Mucosa of stomach (tissue), 1 donor: ENCODE results near the gene NRN1.
"Not testable (repeated sequence)": the region's sequence is repeated elsewhere in the genome, so short reads cannot be mapped to it uniquely, and the experiment has no call there.

ENCODE experiments used
- H3K27me3 ChIP-seq: one replicate; pipeline ENCODE4 v1.7.0; 2013; ENCODE audit warnings: mild to moderate bottlenecking, low read length; ENCODE audit not compliant: control insufficient read depth, insufficient read depth
- H3K36me3 ChIP-seq: one replicate; pipeline ENCODE4 v1.7.0; 2013; ENCODE audit warnings: low read length; ENCODE audit not compliant: control insufficient read depth, insufficient read depth
- H3K4me1 ChIP-seq: one replicate; pipeline ENCODE4 v1.7.0; 2013; ENCODE audit warnings: mild to moderate bottlenecking, low read length; ENCODE audit not compliant: control insufficient read depth, insufficient read depth
- H3K4me3 ChIP-seq: one replicate; pipeline ENCODE4 v1.7.0; 2013; ENCODE audit warnings: low read length
- H3K9ac ChIP-seq: one replicate; pipeline ENCODE4 v1.7.0; 2013; ENCODE audit warnings: mild to moderate bottlenecking, low read length, moderate library complexity
- H3K9me3 ChIP-seq: one replicate; pipeline ENCODE4 v1.7.0; 2013; ENCODE audit warnings: mild to moderate bottlenecking, low read length, moderate library complexity; ENCODE audit not compliant: control insufficient read depth
- donor health status: Pancreatic carcinoma.

Gene NRN1

GRCh38 chr6:5990786-5991185 is 15.9 kb downstream of the NRN1 start:
- H3K4me1 ChIP-seq, result peaks cover 3% of the 10 kb centered on the region
- H3K36me3 ChIP-seq, result no peaks in the 10 kb centered on the region
- H3K9me3 ChIP-seq, result no peaks in the 10 kb centered on the region
- peaks cover 38% of the 10 kb centered on the region for H3K27me3 ChIP-seq
- no peak overlapping the region for H3K4me3 ChIP-seq
- H3K9ac ChIP-seq, result no peak overlapping the region

- no peak overlapping the region for H3K4me3 ChIP-seq
- H3K4me1 ChIP-seq, result no peaks in the 10 kb centered on the region
- H3K9ac ChIP-seq, result no peak overlapping the region
- no peaks in the 10 kb centered on the region for H3K36me3 ChIP-seq
- H3K27me3 ChIP-seq, result peaks cover 23% of the 10 kb centered on the region
- no peaks in the 10 kb centered on the region for H3K9me3 ChIP-seq
These were observed 17.5 kb downstream of the NRN1 start for GRCh38 chr6:5989141-5989723.

GRCh38 chr6:5986861-5987260 is 19.9 kb downstream of the NRN1 start:
- H3K9me3 ChIP-seq, result no peaks in the 10 kb centered on the region
- H3K27me3 ChIP-seq, result no peaks in the 10 kb centered on the region
- no peak overlapping the region for H3K9ac ChIP-seq
- no peak overlapping the region for H3K4me3 ChIP-seq
- H3K4me1 ChIP-seq, result no peaks in the 10 kb centered on the region
- H3K36me3 ChIP-seq, result no peaks in the 10 kb centered on the region

GRCh38 chr6:5984150-5985089 is 22.3 kb downstream of the NRN1 start:
- no peak overlapping the region for H3K9ac ChIP-seq
- no peaks in the 10 kb centered on the region for H3K36me3 ChIP-seq
- H3K4me3 ChIP-seq, result no peak overlapping the region
- no peaks in the 10 kb centered on the region for H3K4me1 ChIP-seq
- no peaks in the 10 kb centered on the region for H3K27me3 ChIP-seq
- H3K9me3 ChIP-seq, result no peaks in the 10 kb centered on the region

GRCh38 chr6:5981126-5982026 is 25.3 kb downstream of the NRN1 start:
- Histone ChIP-seq H3K9me3 (no peaks in the 10 kb centered on the region), H3K36me3 (no peaks in the 10 kb centered on the region), H3K4me1 (no peaks in the 10 kb centered on the region), H3K9ac (no peak overlapping the region), H3K27me3 (no peaks in the 10 kb centered on the region), H3K4me3 (no peak overlapping the region)

- Histone ChIP-seq H3K27me3 (no peaks in the 10 kb centered on the region), H3K4me3 (no peak overlapping the region), H3K4me1 (no peaks in the 10 kb centered on the region), H3K9me3 (no peaks in the 10 kb centered on the region), H3K36me3 (no peaks in the 10 kb centered on the region), H3K9ac (no peak overlapping the region)
These were observed 26.9 kb downstream of the NRN1 start for GRCh38 chr6:5979650-5980420.

- no peaks in the 10 kb centered on the region for H3K36me3 ChIP-seq
- no peaks in the 10 kb centered on the region for H3K4me1 ChIP-seq
- no peak overlapping the region for H3K4me3 ChIP-seq
- H3K9ac ChIP-seq, result no peak overlapping the region
- H3K27me3 ChIP-seq, result no peaks in the 10 kb centered on the region
- no peaks in the 10 kb centered on the region for H3K9me3 ChIP-seq
These were observed 29.9 kb downstream of the NRN1 start for GRCh38 chr6:5976811-5977210.

- Histone ChIP-seq H3K4me3 (no peak overlapping the region), H3K9me3 (no peaks in the 10 kb centered on the region), H3K27me3 (no peaks in the 10 kb centered on the region), H3K9ac (no peak overlapping the region), H3K4me1 (no peaks in the 10 kb centered on the region), H3K36me3 (no peaks in the 10 kb centered on the region)
These were observed 37.6 kb downstream of the NRN1 start for GRCh38 chr6:5968817-5969734.

- not testable (repeated sequence) for H3K9me3 ChIP-seq
These were observed 38.7 kb downstream of the NRN1 start for GRCh38 chr6:5968036-5968435.

GRCh38 chr6:5967594-5967993 is 39.1 kb downstream of the NRN1 start:
- H3K27me3 ChIP-seq, result no peaks in the 10 kb centered on the region
- no peak overlapping the region for H3K9ac ChIP-seq
- no peaks in the 10 kb centered on the region for H3K36me3 ChIP-seq
- no peaks in the 10 kb centered on the region for H3K4me1 ChIP-seq
- no peak overlapping the region for H3K4me3 ChIP-seq
- no peaks in the 10 kb centered on the region for H3K9me3 ChIP-seq

More at GRCh38 chr6:5968036-5968435, 38.7 kb downstream of the NRN1 start:
- not testable (repeated sequence) for H3K27me3 ChIP-seq, H3K4me1 ChIP-seq, H3K9ac ChIP-seq, H3K4me3 ChIP-seq, H3K36me3 ChIP-seq

GRCh38 chr6:5962794-5963193 is 43.9 kb downstream of the NRN1 start:
- H3K36me3 ChIP-seq, result no peaks in the 10 kb centered on the region
- H3K9ac ChIP-seq, result no peak overlapping the region
- H3K9me3 ChIP-seq, result no peaks in the 10 kb centered on the region
- H3K4me1 ChIP-seq, result no peaks in the 10 kb centered on the region
- H3K4me3 ChIP-seq, result no peak overlapping the region
- H3K27me3 ChIP-seq, result no peaks in the 10 kb centered on the region
